Measurements from ENCODE around the gene NMNAT3. TPM values are rescaled to one million over a fixed set of nuclear protein-coding genes. Genes with fewer than 3 reads are reported as not detected.

Gene NMNAT3
- total and polyA plus RNA-seq, 2 experiments from 2014 or later = 8.3 to 9.2 TPM

- TF ChIP-seq, protein P1, sequence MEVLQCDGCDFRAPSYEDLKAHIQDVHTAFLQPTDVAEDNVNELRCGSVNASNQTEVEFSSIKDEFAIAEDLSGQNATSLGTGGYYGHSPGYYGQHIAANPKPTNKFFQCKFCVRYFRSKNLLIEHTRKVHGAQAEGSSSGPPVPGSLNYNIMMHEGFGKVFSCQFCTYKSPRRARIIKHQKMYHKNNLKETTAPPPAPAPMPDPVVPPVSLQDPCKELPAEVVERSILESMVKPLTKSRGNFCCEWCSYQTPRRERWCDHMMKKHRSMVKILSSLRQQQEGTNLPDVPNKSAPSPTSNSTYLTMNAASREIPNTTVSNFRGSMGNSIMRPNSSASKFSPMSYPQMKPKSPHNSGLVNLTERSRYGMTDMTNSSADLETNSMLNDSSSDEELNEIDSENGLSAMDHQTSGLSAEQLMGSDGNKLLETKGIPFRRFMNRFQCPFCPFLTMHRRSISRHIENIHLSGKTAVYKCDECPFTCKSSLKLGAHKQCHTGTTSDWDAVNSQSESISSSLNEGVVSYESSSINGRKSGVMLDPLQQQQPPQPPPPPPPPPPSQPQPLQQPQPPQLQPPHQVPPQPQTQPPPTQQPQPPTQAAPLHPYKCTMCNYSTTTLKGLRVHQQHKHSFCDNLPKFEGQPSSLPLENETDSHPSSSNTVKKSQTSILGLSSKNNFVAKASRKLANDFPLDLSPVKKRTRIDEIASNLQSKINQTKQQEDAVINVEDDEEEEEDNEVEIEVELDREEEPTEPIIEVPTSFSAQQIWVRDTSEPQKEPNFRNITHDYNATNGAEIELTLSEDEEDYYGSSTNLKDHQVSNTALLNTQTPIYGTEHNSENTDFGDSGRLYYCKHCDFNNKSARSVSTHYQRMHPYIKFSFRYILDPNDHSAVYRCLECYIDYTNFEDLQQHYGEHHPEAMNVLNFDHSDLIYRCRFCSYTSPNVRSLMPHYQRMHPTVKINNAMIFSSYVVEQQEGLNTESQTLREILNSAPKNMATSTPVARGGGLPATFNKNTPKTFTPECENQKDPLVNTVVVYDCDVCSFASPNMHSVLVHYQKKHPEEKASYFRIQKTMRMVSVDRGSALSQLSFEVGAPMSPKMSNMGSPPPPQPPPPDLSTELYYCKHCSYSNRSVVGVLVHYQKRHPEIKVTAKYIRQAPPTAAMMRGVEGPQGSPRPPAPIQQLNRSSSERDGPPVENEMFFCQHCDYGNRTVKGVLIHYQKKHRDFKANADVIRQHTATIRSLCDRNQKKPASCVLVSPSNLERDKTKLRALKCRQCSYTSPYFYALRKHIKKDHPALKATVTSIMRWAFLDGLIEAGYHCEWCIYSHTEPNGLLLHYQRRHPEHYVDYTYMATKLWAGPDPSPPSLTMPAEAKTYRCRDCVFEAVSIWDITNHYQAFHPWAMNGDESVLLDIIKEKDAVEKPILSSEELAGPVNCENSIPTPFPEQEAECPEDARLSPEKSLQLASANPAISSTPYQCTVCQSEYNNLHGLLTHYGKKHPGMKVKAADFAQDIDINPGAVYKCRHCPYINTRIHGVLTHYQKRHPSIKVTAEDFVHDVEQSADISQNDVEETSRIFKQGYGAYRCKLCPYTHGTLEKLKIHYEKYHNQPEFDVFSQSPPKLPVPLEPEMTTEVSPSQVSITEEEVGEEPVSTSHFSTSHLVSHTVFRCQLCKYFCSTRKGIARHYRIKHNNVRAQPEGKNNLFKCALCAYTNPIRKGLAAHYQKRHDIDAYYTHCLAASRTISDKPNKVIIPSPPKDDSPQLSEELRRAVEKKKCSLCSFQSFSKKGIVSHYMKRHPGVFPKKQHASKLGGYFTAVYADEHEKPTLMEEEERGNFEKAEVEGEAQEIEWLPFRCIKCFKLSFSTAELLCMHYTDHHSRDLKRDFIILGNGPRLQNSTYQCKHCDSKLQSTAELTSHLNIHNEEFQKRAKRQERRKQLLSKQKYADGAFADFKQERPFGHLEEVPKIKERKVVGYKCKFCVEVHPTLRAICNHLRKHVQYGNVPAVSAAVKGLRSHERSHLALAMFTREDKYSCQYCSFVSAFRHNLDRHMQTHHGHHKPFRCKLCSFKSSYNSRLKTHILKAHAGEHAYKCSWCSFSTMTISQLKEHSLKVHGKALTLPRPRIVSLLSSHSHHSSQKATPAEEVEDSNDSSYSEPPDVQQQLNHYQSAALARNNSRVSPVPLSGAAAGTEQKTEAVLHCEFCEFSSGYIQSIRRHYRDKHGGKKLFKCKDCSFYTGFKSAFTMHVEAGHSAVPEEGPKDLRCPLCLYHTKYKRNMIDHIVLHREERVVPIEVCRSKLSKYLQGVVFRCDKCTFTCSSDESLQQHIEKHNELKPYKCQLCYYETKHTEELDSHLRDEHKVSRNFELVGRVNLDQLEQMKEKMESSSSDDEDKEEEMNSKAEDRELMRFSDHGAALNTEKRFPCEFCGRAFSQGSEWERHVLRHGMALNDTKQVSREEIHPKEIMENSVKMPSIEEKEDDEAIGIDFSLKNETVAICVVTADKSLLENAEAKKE (CRISPR knock-in tag; IDR thresholded peaks at IDR 0.05) = no peak
- no peak for TF ChIP-seq JUNB (IDR thresholded peaks at IDR 0.05; ENCODE audit: unreplicated experiment)
Measured at GRCh38 chr3:139558351-139559266, 119.2 kb downstream of the NMNAT3 start (continued).

- Histone ChIP-seq H4K20me1 (replicated peaks; ENCODE audit: insufficient read depth) (no peaks in the 10 kb centered on the region), H3K36me3 (ENCODE audit: insufficient read depth) (no peaks in the 10 kb centered on the region), H3K27me3 (ENCODE audit: insufficient read depth) (no peaks in the 10 kb centered on the region)
Measured at GRCh38 chr3:139557041-139557440, 120.7 kb downstream of the NMNAT3 start.

More at GRCh38 chr3:139557041-139557440, 120.7 kb downstream of the NMNAT3 start:
- Histone ChIP-seq H3K4me1 (ENCODE audit: insufficient read depth) (peaks cover 18% of the 10 kb centered on the region; the same call in 1 of the 2 replicates), H3K9me2 (ENCODE audit: insufficient read depth) (peaks cover 1% of the 10 kb centered on the region; the same call in 1 of the 2 replicates), H3K79me2 (replicated peaks; ENCODE audit: insufficient read depth) (no peaks in the 10 kb centered on the region), H3K4me2 (no peak overlapping the region), H3K27ac (ENCODE audit: low read depth) (no peak overlapping the region), H3K4me3 (no peak overlapping the region), H2AFZ (no peak overlapping the region), H3F3A (replicated peaks; ENCODE audit: low read depth) (no peaks in the 10 kb centered on the region)
- Mint-ChIP-seq H3K27ac (no peak overlapping the region), H3K36me3 (ENCODE audit: low read depth) (no peaks in the 10 kb centered on the region), H3K4me1 (peaks cover 21% of the 10 kb centered on the region), H3K9me3 (no peaks in the 10 kb centered on the region), H3K4me3 (no peak overlapping the region), H3K27me3 (ENCODE audit: insufficient read depth, low read depth, poor library complexity) (peaks cover 2% of the 10 kb centered on the region)
- TF ChIP-seq POLR2AphosphoS5 (IDR thresholded peaks at IDR 0.05; ENCODE audit: low read depth) = no peak
- ATAC-seq (no peak), DNase-seq (ENCODE audit: low spot score) (no peak)

Data from GM23338 (cell line).